ENCODE data around the gene RNF111. TPM values are rescaled to one million over a fixed set of nuclear protein-coding genes. Genes with fewer than 3 reads are reported as not detected.
"Not testable (repeated sequence)": the region's sequence is repeated elsewhere in the genome, so short reads cannot be mapped to it uniquely, and the experiment has no call there.

Gene RNF111
- total RNA-seq, 1 donor from 2014 or later = 20.3 TPM

GRCh38 chr15:59116771-59117170 lies 129.3 kb downstream of the RNF111 start:
- intact Hi-C loops (cut with micrococcal nuclease) = no loop called here
- Histone ChIP-seq H3K4me3 (no peak overlapping the region), H3K9me3 (replicated peaks) (no peaks in the 10 kb centered on the region), H3K36me3 (no peaks in the 10 kb centered on the region), H3K27ac (replicated peaks) (no peak overlapping the region), H3K27me3 (ENCODE audit: low read depth) (no peaks in the 10 kb centered on the region), H3K4me1 (no peaks in the 10 kb centered on the region)
- DNase-seq = no peak
- no peak for TF ChIP-seq CTCF (IDR thresholded peaks at IDR 0.05; ENCODE audit: borderline replicate concordance)

- no peak for DNase-seq
- Histone ChIP-seq H3K36me3 (no peaks in the 10 kb centered on the region), H3K4me1 (no peaks in the 10 kb centered on the region), H3K9me3 (replicated peaks) (no peaks in the 10 kb centered on the region), H3K27ac (replicated peaks) (no peak overlapping the region), H3K27me3 (ENCODE audit: low read depth) (no peaks in the 10 kb centered on the region), H3K4me3 (no peak overlapping the region)
- no peak for TF ChIP-seq CTCF (IDR thresholded peaks at IDR 0.05; ENCODE audit: borderline replicate concordance)
- intact Hi-C loops (cut with micrococcal nuclease) = no loop called here
These were observed 132.2 kb downstream of the RNF111 start for GRCh38 chr15:59119625-59120024.

- TF ChIP-seq CTCF (IDR thresholded peaks at IDR 0.05; ENCODE audit: borderline replicate concordance) = no peak
- DNase-seq = no peak
- Histone ChIP-seq H3K27ac (replicated peaks) (no peak overlapping the region), H3K36me3 (no peaks in the 10 kb centered on the region), H3K4me3 (no peak overlapping the region), H3K9me3 (replicated peaks) (peaks cover 5% of the 10 kb centered on the region), H3K4me1 (no peaks in the 10 kb centered on the region), H3K27me3 (ENCODE audit: low read depth) (no peaks in the 10 kb centered on the region)
- intact Hi-C loops (cut with micrococcal nuclease) = no loop called here
These were observed 133.5 kb downstream of the RNF111 start for GRCh38 chr15:59120937-59121336.

- no peak for DNase-seq
- TF ChIP-seq CTCF (IDR thresholded peaks at IDR 0.05; ENCODE audit: borderline replicate concordance) = no peak
- Histone ChIP-seq H3K27me3 (ENCODE audit: low read depth) (no peaks in the 10 kb centered on the region), H3K9me3 (replicated peaks) (peaks cover 23% of the 10 kb centered on the region), H3K4me3 (no peak overlapping the region), H3K4me1 (no peaks in the 10 kb centered on the region), H3K27ac (replicated peaks) (no peak overlapping the region), H3K36me3 (no peaks in the 10 kb centered on the region)
- intact Hi-C loops (cut with micrococcal nuclease) = no loop called here
These were observed 136.8 kb downstream of the RNF111 start for GRCh38 chr15:59124261-59124660.

GRCh38 chr15:59125683-59126082 lies 138.2 kb downstream of the RNF111 start:
- intact Hi-C loops (cut with micrococcal nuclease); H3K27me3 ChIP-seq (ENCODE audit: low read depth); H3K27ac ChIP-seq (replicated peaks); DNase-seq; H3K4me3 ChIP-seq; H3K4me1 ChIP-seq; H3K36me3 ChIP-seq: not testable (repeated sequence)
- peaks cover 34% of the 10 kb centered on the region for H3K9me3 ChIP-seq (replicated peaks)

GRCh38 chr15:59127255-59127654 lies 139.8 kb downstream of the RNF111 start:
- H3K27me3 ChIP-seq (ENCODE audit: low read depth); intact Hi-C loops (cut with micrococcal nuclease); H3K36me3 ChIP-seq; H3K27ac ChIP-seq (replicated peaks); H3K4me1 ChIP-seq; H3K4me3 ChIP-seq; DNase-seq: not testable (repeated sequence)
- H3K9me3 ChIP-seq (replicated peaks) = peaks cover 34% of the 10 kb centered on the region

- Histone ChIP-seq H3K27me3 (ENCODE audit: low read depth) (no peaks in the 10 kb centered on the region), H3K36me3 (peaks cover 20% of the 10 kb centered on the region), H3K27ac (replicated peaks) (no peak overlapping the region), H3K4me1 (no peaks in the 10 kb centered on the region), H3K9me3 (replicated peaks) (peaks cover 24% of the 10 kb centered on the region), H3K4me3 (no peak overlapping the region)
- no peak for TF ChIP-seq CTCF (IDR thresholded peaks at IDR 0.05; ENCODE audit: borderline replicate concordance)
- intact Hi-C loops (cut with micrococcal nuclease) = no loop called here
- DNase-seq = no peak
These were observed 144.0 kb downstream of the RNF111 start for GRCh38 chr15:59131456-59131855.

Data from left ventricle myocardium inferior (tissue), 1 donor.